ENCODE results near the gene SHISA8. TPM values are rescaled to one million over a fixed set of nuclear protein-coding genes. Genes with fewer than 3 reads are reported as not detected.

SHISA8 gene
- total RNA-seq, 2 donors from 2014 or later = 0.31 to 0.67 TPM

DNA sequence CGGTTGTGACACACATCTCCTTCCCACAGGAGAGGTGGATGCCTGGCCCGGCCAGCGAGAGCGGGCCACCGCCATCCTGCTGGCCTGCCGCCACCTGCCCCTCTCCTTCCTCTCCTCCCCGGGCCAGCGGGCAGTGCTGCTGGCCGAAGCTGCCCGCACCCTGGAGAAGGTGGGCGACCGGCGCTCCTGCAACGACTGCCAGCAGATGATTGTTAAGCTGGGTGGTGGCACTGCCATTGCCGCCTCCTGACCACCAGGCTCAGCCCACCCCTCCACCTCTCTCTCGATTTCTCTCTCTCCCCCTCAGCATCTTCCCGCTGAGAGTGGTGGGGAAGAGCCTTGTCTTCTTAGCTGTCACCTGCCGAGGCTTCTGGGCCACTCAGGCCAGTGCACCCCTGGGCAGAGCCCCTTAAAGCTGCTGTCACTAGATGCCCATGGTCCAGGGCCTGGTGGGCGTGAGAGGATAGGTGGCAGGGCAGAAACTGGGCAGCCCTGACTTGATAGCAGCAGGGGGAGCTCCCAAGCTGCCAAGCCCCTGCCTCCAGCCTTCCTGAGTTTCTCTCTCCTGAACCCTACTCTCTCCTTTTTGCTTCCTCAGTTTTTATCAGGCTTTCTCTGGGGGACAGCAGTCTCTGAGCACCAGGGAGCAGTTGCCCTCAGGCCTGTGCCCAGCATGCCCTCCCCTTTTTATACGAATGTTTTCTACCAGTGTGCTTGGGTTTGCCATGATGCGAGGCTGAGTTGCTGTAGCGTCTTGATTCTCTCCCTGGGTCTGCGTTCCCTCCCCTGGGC lies 9.3 kb downstream of the SHISA8 start:
- H3K4me1 ChIP-seq = peaks cover 0 to 28% of the 10 kb centered on the region in 2 donors
- no peak overlapping the region for H3K4me3 ChIP-seq
- no peak overlapping the region for H3K27ac ChIP-seq
- DNase-seq (ENCODE audit: low spot score) = no peak
- no peaks in the 10 kb centered on the region for H3K9me3 ChIP-seq
- TF ChIP-seq, protein P1, sequence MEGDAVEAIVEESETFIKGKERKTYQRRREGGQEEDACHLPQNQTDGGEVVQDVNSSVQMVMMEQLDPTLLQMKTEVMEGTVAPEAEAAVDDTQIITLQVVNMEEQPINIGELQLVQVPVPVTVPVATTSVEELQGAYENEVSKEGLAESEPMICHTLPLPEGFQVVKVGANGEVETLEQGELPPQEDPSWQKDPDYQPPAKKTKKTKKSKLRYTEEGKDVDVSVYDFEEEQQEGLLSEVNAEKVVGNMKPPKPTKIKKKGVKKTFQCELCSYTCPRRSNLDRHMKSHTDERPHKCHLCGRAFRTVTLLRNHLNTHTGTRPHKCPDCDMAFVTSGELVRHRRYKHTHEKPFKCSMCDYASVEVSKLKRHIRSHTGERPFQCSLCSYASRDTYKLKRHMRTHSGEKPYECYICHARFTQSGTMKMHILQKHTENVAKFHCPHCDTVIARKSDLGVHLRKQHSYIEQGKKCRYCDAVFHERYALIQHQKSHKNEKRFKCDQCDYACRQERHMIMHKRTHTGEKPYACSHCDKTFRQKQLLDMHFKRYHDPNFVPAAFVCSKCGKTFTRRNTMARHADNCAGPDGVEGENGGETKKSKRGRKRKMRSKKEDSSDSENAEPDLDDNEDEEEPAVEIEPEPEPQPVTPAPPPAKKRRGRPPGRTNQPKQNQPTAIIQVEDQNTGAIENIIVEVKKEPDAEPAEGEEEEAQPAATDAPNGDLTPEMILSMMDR (IDR thresholded peaks at IDR 0.05) = no peak
- H3K27me3 ChIP-seq = peaks cover 0 to under 1% of the 10 kb centered on the region in 2 donors
- H3K36me3 ChIP-seq = peaks cover 22% of the 10 kb centered on the region

DNA sequence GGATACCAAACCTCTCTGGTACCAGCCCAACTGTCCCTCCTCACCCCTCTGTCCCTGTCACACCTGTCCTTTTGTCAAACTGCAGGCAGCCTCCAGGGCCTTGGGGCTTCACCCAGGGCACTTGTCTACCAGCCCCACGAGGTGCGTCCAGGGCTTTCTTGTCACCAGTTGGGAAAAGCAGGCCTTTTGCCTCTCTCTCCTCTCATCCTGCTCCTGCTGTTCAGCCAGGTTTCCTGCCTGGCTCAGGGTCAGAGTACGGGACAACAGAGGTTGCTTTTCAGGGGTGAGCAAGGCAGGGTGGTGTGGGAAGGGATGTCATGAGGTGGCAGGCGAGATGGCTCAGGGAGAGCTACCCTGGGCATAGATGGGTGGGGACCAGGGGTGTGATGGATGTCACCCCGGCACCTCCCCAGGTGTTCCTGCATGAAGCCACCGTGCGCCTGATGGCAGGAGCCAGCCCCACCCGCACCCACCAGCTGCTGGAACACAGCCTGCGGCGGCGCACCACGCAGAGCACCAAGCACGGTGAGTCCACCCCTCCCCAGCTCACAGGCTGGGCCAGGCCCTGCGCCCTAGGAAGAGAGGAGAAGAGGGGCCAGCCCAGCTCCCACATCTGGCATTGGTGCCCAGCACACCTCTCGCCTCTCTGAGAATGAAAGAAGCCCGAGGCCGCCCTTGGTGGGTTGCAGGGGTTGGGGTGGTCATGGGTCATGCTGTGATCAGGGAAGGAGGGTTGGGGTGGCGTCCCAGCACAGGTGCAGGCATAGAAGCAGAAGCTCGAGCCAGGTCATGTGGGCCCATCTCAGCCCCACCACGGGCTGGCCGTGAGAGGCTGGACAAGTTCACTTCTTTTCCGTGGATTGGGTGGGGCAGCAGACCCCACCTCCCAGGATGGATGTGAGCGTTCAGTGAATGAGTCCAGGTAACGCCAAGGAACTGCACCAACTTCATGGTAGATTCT lies 10.1 kb downstream of the SHISA8 start:
- Histone ChIP-seq H3K36me3 (peaks cover 30% of the 10 kb centered on the region), H3K27ac (no peak overlapping the region), H3K4me1 (peaks cover 0 to 28% of the 10 kb centered on the region in 2 donors), H3K27me3 (no peaks in the 10 kb centered on the region), H3K9me3 (no peaks in the 10 kb centered on the region), H3K4me3 (no peak overlapping the region)
- no peak for DNase-seq (ENCODE audit: low spot score)
- TF ChIP-seq, protein P1 (IDR thresholded peaks at IDR 0.05) = no peak

DNA sequence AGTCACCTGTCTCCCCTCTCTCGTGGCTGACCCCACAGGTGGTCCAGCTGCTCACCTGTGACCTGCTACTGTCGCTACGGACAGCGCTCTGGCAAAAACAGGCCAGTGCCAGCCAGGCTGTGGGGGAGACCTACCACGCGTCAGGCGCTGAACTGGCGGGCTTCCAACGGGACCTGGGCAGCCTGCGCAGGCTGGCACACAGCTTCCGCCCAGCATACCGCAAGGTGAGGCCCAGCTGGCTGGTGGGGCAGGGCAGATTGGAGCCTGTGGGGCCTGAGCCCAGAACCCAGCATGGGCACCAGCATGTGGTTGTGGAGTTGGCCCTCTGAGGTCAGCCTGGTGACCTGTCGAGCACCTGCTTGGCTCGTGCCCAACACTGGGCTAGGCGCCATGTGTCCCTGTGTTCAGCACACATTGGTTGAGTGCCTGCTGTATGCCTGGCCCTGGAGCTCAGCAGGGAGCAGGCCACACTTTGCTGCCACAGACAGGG lies 11.9 kb downstream of the SHISA8 start:
- Histone ChIP-seq H3K27me3 (no peaks in the 10 kb centered on the region), H3K27ac (peak overlapping the region; percentile 54 to 67), H3K36me3 (peaks cover 34% of the 10 kb centered on the region), H3K4me3 (no peak overlapping the region), H3K9me3 (no peaks in the 10 kb centered on the region), H3K4me1 (peaks cover 0 to 34% of the 10 kb centered on the region in 2 donors)
- TF ChIP-seq, protein P1 (IDR thresholded peaks at IDR 0.05) = no peak
- no peak for DNase-seq (ENCODE audit: low spot score)

DNA sequence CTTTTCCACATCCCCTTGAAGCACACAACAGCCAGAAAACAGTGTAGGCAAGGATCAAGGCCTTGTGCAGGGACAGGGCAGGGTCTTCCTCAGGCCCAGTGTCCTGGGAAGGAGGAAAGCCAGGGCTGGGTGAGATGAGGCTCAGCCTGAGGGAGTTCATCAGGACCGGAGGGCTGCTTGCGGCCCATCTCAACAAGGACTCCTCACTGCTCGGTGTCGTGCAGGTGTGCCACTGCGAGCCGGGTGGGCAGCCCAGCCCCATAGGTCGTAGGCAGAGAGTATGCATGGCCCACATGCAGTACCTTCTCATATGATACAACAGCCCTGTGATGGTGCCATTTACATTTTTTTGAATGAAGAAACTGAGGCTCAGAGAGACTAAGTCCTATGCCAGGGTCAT lies 12.9 kb downstream of the SHISA8 start:
- Histone ChIP-seq H3K4me1 (peaks cover 0 to 37% of the 10 kb centered on the region in 2 donors), H3K27me3 (no peaks in the 10 kb centered on the region), H3K27ac (peak overlapping the region in 1 of 2 donors; percentile 67), H3K36me3 (peaks cover 42% of the 10 kb centered on the region), H3K9me3 (no peaks in the 10 kb centered on the region), H3K4me3 (no peak overlapping the region)
- TF ChIP-seq, protein P1 (IDR thresholded peaks at IDR 0.05) = no peak
- no peak for DNase-seq (ENCODE audit: low spot score)

DNA sequence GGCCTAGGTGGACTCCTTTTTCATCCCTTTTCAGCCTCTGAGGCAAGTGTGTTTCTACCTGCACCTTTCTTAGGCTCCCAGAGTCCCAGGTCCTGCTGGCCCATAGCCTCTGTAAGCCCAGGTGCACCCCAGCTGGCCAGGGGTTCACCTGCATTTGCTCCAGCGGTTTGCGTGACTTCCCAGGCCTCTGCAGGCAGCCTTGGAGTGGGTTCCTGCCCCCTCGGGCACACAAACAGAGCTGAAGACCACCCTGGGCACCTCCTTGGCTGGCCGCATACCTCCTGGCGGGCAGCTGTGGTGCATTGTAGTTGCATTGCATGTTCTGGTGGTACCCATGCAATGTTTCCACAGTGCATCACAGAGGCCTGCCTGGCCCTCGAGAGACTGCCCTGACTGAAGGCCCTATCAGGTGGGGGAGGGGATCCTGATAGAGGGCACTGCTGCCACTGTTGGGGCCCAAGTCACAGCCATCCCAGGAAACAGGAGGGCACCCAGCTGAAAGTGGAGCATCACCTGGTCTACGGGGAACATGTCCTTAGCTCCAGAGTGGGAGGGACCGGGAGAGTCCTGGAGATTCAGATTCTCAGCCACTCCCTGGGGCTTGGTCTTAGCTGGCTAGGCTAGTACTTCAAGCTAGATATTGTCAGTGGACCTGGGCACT lies 14.1 kb downstream of the SHISA8 start:
- Histone ChIP-seq H3K4me3 (no peak overlapping the region), H3K4me1 (peaks cover 0 to 37% of the 10 kb centered on the region in 2 donors), H3K27me3 (no peaks in the 10 kb centered on the region), H3K27ac (peak overlapping the region in 1 of 2 donors; percentile 46), H3K36me3 (peaks cover 53% of the 10 kb centered on the region), H3K9me3 (no peaks in the 10 kb centered on the region)
- TF ChIP-seq, protein P1 (IDR thresholded peaks at IDR 0.05) = no peak
- no peak for DNase-seq (ENCODE audit: low spot score)
